T-cell (primary cell): ENCODE measurements around the gene ARHGAP4. TPM values are rescaled to one million over a fixed set of nuclear protein-coding genes. Genes with fewer than 3 reads are reported as not detected.

Experiments
- ATAC-seq, 4 experiments: fragments of 200-7000 bp in 3 of 4; fragments of 150-1000 bp in 1 of 4; cut with Tn5 transposase; replicated peaks in 1 of 4; 1 replicate in 3 of 4; 2 replicates in 1 of 4; pipeline ENCODE4 v1.10.0; 2021; ENCODE audit warnings: moderate library complexity in 3 of 4, mild to moderate bottlenecking in 2 of 4, moderate number of reproducible peaks in 1 of 4
- CTCF ChIA-PET, 2 donors: fragments of 300-600 bp; sonication (Branson Sonifier 250); formaldehyde crosslinking; loops; one replicate each; lab custom pipeline; 2022; ENCODE audit warnings: antibody characterized with exemption in 2 of 2; lab: Charles Lee
- POLR2A ChIA-PET, 2 donors: fragments of 300-600 bp; sonication (Branson Sonifier 250); formaldehyde crosslinking; loops; one replicate each; lab custom pipeline; 2022; ENCODE audit warnings: antibody characterized with exemption in 2 of 2; lab: Charles Lee
- DNase-seq, 35 experiments: peaks; one replicate each; pipeline versions ENCODE4 v3.0.0 to v3.0.0-alpha.2; 2013 to 2023
- H3K27ac ChIP-seq: one replicate; pipeline ENCODE4 v1.5.1; 2013; ENCODE audit warnings: low read length
- H3K27me3 ChIP-seq, 2 experiments: replicated peaks in 1 of 2; 1 replicate in 1 of 2; 2 replicates in 1 of 2; pipeline versions ENCODE4 v1.6.1 to v1.7.0; 2013; ENCODE audit warnings: low read length in 1 of 2, mixed read lengths in 1 of 2; ENCODE audit not compliant: control insufficient read depth in 2 of 2, insufficient read depth in 2 of 2; ENCODE audit errors: extremely low read depth in 1 of 2
- H3K36me3 ChIP-seq, 2 donors: 1 replicate in 1 of 2; 2 replicates in 1 of 2; pipeline versions ENCODE4 v1.6.1 to v1.7.0; 2013; ENCODE audit warnings: low read length in 1 of 2; ENCODE audit not compliant: control insufficient read depth in 2 of 2, insufficient read depth in 1 of 2; ENCODE audit errors: extremely low read depth in 1 of 2
- H3K4me1 ChIP-seq, 2 experiments: 1 replicate in 1 of 2; 2 replicates in 1 of 2; pipeline versions ENCODE4 v1.6.1 to v1.7.0; 2013; ENCODE audit warnings: low read length in 2 of 2, mixed read lengths in 1 of 2; ENCODE audit not compliant: insufficient read depth in 2 of 2, control insufficient read depth in 1 of 2; ENCODE audit errors: extremely low read depth in 1 of 2
- H3K4me3 ChIP-seq, 2 donors: 1 replicate in 1 of 2; 2 replicates in 1 of 2; pipeline versions ENCODE4 v1.5.1 to v1.7.0; 2013; ENCODE audit warnings: mild to moderate bottlenecking in 2 of 2, low read length in 1 of 2, moderate library complexity in 1 of 2; ENCODE audit not compliant: control insufficient read depth in 1 of 2; ENCODE audit errors: extremely low read depth in 1 of 2
- H3K9me3 ChIP-seq: 2 replicates; pipeline ENCODE4 v1.7.0; 2013
- H3K27ac Mint-ChIP-seq, 2 donors: one replicate each; pipeline ENCODE4 v1.8.0; 2020 to 2021; ENCODE audit warnings: mild to moderate bottlenecking in 2 of 2, mixed read lengths in 2 of 2
- H3K27me3 Mint-ChIP-seq, 2 donors: one replicate each; pipeline ENCODE4 v1.8.0; 2021 to 2022; ENCODE audit warnings: mixed read lengths in 2 of 2
- H3K36me3 Mint-ChIP-seq: one replicate; pipeline ENCODE4 v1.8.0; 2021; ENCODE audit warnings: mixed read lengths
- H3K4me1 Mint-ChIP-seq, 3 donors: one replicate each; pipeline ENCODE4 v1.8.0; 2020 to 2022; ENCODE audit warnings: mixed read lengths in 3 of 3, mild to moderate bottlenecking in 1 of 3
- H3K4me3 Mint-ChIP-seq, 3 donors: one replicate each; pipeline ENCODE4 v1.8.0; 2020 to 2022; ENCODE audit warnings: mild to moderate bottlenecking in 3 of 3, mixed read lengths in 3 of 3, moderate library complexity in 3 of 3
- H3K9me3 Mint-ChIP-seq, 3 donors: one replicate each; pipeline ENCODE4 v1.8.0; 2020 to 2022; ENCODE audit warnings: mixed read lengths in 3 of 3
- WGBS: methylation state at CpG from one replicate; pipeline ENCODE4 v1.1.5; 2013; ENCODE audit warnings: missing lambda C conversion rate; ENCODE audit not compliant: insufficient coverage; 5-methylcytosine and 5-hydroxymethylcytosine counted together
- total RNA-seq, 35 experiments: library from RNA in 6 of 35; stranded (reverse) in 6 of 35; fragments of 120-200 nt in 1 of 35; gene quantifications; one replicate each; pipeline versions ENCODE4 v1.2.1 to v1.2.4 and lab custom pipeline; 2013 to 2026

ARHGAP4 gene
- total RNA-seq, 5 donors from 2014 or later (not counting 1 experiment from before 2014, with no cell fraction given), result 420 to 485 (median 468) TPM

- H3K27me3 Mint-ChIP-seq, result peaks cover 0 to 3% of the 10 kb centered on the region in 2 donors
- CTCF ChIA-PET, result interaction anchor here (0.8 to 1.3 kb wide), 9 partner anchors 17 to 196 kb away, joined by 3 to 6 read pairs (median 4); partner anchors contain the start of genes IDH3G (in 1 of the 2), RENBP (in 1 of the 2) and SSR4 (in 1 of the 2)
- H3K9me3 ChIP-seq, result no peaks in the 10 kb centered on the region
- peak overlapping the region; percentile 95 for H3K27ac ChIP-seq
- H3K4me3 ChIP-seq, result peak overlapping the region; percentile 82 to 83
- H3K36me3 Mint-ChIP-seq, result peaks cover 6% of the 10 kb centered on the region
- peaks cover 5 to 59% of the 10 kb centered on the region in 2 experiments for H3K4me1 ChIP-seq
- H3K36me3 ChIP-seq, result peaks cover 0 to 20% of the 10 kb centered on the region in 2 donors
- ATAC-seq (peak; percentile 71 to 78 (median 74)), DNase-seq (peak; percentile 86 to 96 (median 93))
- peaks cover 41 to 56% (median 52%) of the 10 kb centered on the region in 3 donors for H3K4me1 Mint-ChIP-seq
- no peaks in the 10 kb centered on the region for H3K27me3 ChIP-seq
- H3K4me3 Mint-ChIP-seq, result peak overlapping the region; percentile 85 to 95 (median 87)
- whole genome bisulfite sequencing, result under 1% methylated on average over 63 of the region's 76 CpGs
- no peaks in the 10 kb centered on the region for H3K9me3 Mint-ChIP-seq
- peak overlapping the region; percentile 98 to 99 for H3K27ac Mint-ChIP-seq
- POLR2A ChIA-PET, result interaction anchor here in 1 of 2 donors (0.6 to 1.3 kb wide), 2 partner anchors 13 to 42 kb away, joined by 4 to 8 read pairs; no protein-coding TSS in a partner anchor
These were observed 2.1 kb upstream of the ARHGAP4 start for GRCh38 chrX:153927922-153928760.

GRCh38 chrX:153927672-153927921, 1.5 kb upstream of the ARHGAP4 start:
- Mint-ChIP-seq H3K36me3 (peaks cover 6% of the 10 kb centered on the region), H3K4me1 (peaks cover 44 to 60% (median 57%) of the 10 kb centered on the region in 3 donors), H3K27ac (peak overlapping the region; percentile 95 to 98), H3K4me3 (peak overlapping the region; percentile 84 to 95 (median 87)), H3K27me3 (peaks cover 0 to 5% of the 10 kb centered on the region in 2 donors), H3K9me3 (no peaks in the 10 kb centered on the region)
- POLR2A ChIA-PET, result interaction anchor here in 1 of 2 donors (1.3 kb wide), 1 partner anchor 14 kb away, joined by 8 read pairs; no protein-coding TSS in a partner anchor
- WGBS, result 0% methylated on average over 2 of the region's 8 CpGs
- ATAC-seq, result peak in 1 of 4 experiments; percentile 2
- no peaks in the 10 kb centered on the region for H3K9me3 ChIP-seq
- peak overlapping the region; percentile 95 for H3K27ac ChIP-seq
- peaks cover 0 to 20% of the 10 kb centered on the region in 2 donors for H3K36me3 ChIP-seq
- peaks cover 5 to 64% of the 10 kb centered on the region in 2 experiments for H3K4me1 ChIP-seq
- peak overlapping the region; percentile 82 to 83 for H3K4me3 ChIP-seq
- DNase-seq, result no peak
- H3K27me3 ChIP-seq, result no peaks in the 10 kb centered on the region
- CTCF ChIA-PET, result interaction anchor here in 1 of 2 donors (1.1 kb wide), 1 partner anchor 20 kb away, joined by 4 read pairs; no protein-coding TSS in a partner anchor

GRCh38 chrX:153926858-153927671, 1.0 kb upstream of the ARHGAP4 start:
- H3K4me1 Mint-ChIP-seq, result peaks cover 49 to 65% (median 62%) of the 10 kb centered on the region in 3 donors
- H3K27ac Mint-ChIP-seq, result peak overlapping the region; percentile 95 to 98
- H3K9me3 ChIP-seq, result no peaks in the 10 kb centered on the region
- ChIA-PET CTCF (interaction anchor here (1.1 to 1.2 kb wide), 2 partner anchors 18 to 20 kb away, joined by 7 to 8 read pairs; no protein-coding TSS in a partner anchor), POLR2A (interaction anchor here in 1 of 2 donors (0.6 to 1.3 kb wide), 2 partner anchors 14 to 24 kb away, joined by 4 to 8 read pairs; no protein-coding TSS in a partner anchor)
- peak overlapping the region; percentile 95 for H3K27ac ChIP-seq
- peak; percentile 48 to 61 (median 56) for ATAC-seq
- peak; percentile 56 to 89 (median 76) for DNase-seq
- peaks cover 0 to 6% of the 10 kb centered on the region in 2 donors for H3K27me3 Mint-ChIP-seq
- peak overlapping the region; percentile 84 to 95 (median 87) for H3K4me3 Mint-ChIP-seq
- peaks cover 0 to 17% of the 10 kb centered on the region in 2 donors for H3K36me3 ChIP-seq
- H3K4me1 ChIP-seq, result peaks cover 5 to 70% of the 10 kb centered on the region in 2 experiments
- H3K4me3 ChIP-seq, result peak overlapping the region; percentile 82 to 83
- WGBS, result 0% methylated on average over 15 of the region's 31 CpGs
- peaks cover 6% of the 10 kb centered on the region for H3K36me3 Mint-ChIP-seq
- H3K9me3 Mint-ChIP-seq, result no peaks in the 10 kb centered on the region
- H3K27me3 ChIP-seq, result no peaks in the 10 kb centered on the region

GRCh38 chrX:153926552-153926857, 441 bp upstream of the ARHGAP4 start:
- CTCF ChIA-PET, result interaction anchor here (1.1 to 1.2 kb wide), 2 partner anchors 19 to 20 kb away, joined by 7 to 8 read pairs; no protein-coding TSS in a partner anchor

GRCh38 chrX:153925387-153925738, 701 bp downstream of the ARHGAP4 start:
- 0% methylated on average over 2 of the region's 4 CpGs for WGBS
- peaks cover 45 to 64% (median 59%) of the 10 kb centered on the region in 3 donors for H3K4me1 Mint-ChIP-seq

More at GRCh38 chrX:153926552-153926857, 441 bp upstream of the ARHGAP4 start:
- Mint-ChIP-seq H3K27ac (peak overlapping the region; percentile 95 to 98), H3K4me1 (peaks cover 53 to 66% (median 62%) of the 10 kb centered on the region in 3 donors), H3K4me3 (peak overlapping the region; percentile 84 to 95 (median 87)), H3K27me3 (peaks cover 0 to 5% of the 10 kb centered on the region in 2 donors), H3K36me3 (peaks cover 3% of the 10 kb centered on the region), H3K9me3 (no peaks in the 10 kb centered on the region)
- H3K27ac ChIP-seq, result peak overlapping the region; percentile 95
- peaks cover 5 to 75% of the 10 kb centered on the region in 2 experiments for H3K4me1 ChIP-seq
- H3K9me3 ChIP-seq, result no peaks in the 10 kb centered on the region
- POLR2A ChIA-PET, result interaction anchor here in 1 of 2 donors (0.6 to 1.3 kb wide), 3 partner anchors 15 to 101 kb away, joined by 3 to 8 read pairs (median 4); no protein-coding TSS in a partner anchor
- peak overlapping the region; percentile 82 to 83 for H3K4me3 ChIP-seq
- DNase-seq (peak in 5 of 35 experiments; percentile 4 to 34 (median 22)), ATAC-seq (no peak)
- no peaks in the 10 kb centered on the region for H3K27me3 ChIP-seq
- WGBS, result no CpG with 5 or more reads among the region's 4 CpGs
- H3K36me3 ChIP-seq, result peaks cover 0 to 12% of the 10 kb centered on the region in 2 donors

More at GRCh38 chrX:153925387-153925738, 701 bp downstream of the ARHGAP4 start:
- peak overlapping the region; percentile 72 for H3K27ac ChIP-seq
- H3K4me1 ChIP-seq, result peaks cover 5 to 83% of the 10 kb centered on the region in 2 experiments
- no peaks in the 10 kb centered on the region for H3K9me3 ChIP-seq
- Mint-ChIP-seq H3K9me3 (no peaks in the 10 kb centered on the region), H3K4me3 (peak overlapping the region; percentile 86 to 95 (median 94)), H3K27me3 (peaks cover 0 to 3% of the 10 kb centered on the region in 2 donors), H3K27ac (peak overlapping the region; percentile 95 to 98), H3K36me3 (no peaks in the 10 kb centered on the region)
- ATAC-seq (no peak), DNase-seq (peak in 2 of 35 experiments; percentile 28 to 49)
- peaks cover 5 to 18% of the 10 kb centered on the region in 2 donors for H3K36me3 ChIP-seq
- ChIA-PET POLR2A (interaction anchor here (0.5 to 1.2 kb wide), 5 partner anchors 20 to 238 kb away, joined by 3 to 8 read pairs (median 3); partner anchors contain the start of genes IDH3G (in 1 of the 2) and SSR4 (in 1 of the 2)), CTCF (interaction anchor here (0.6 to 3.9 kb wide), 8 partner anchors 19 to 1101 kb away, joined by 3 to 36 read pairs (median 4); partner anchors contain the start of gene FUNDC2 (in 1 of the 2))
- H3K27me3 ChIP-seq, result no peaks in the 10 kb centered on the region
- H3K4me3 ChIP-seq, result peak overlapping the region; percentile 77 to 82
